Upper lobe of left lung (tissue), 4 donors: ENCODE measurements around the gene TMEM269.

Experiments
- CTCF ChIP-seq, 6 experiments: fragments of 450-650 bp in 4 of 6; fragments of 200-600 bp in 2 of 6; sonication (generic) in 2 of 6; IDR thresholded peaks; one replicate each; pipeline ENCODE4 v1.5.1; 2016 to 2019; ENCODE audit warnings: antibody characterized with exemption in 6 of 6
- EP300 ChIP-seq, 4 donors: sonication (generic); formaldehyde crosslinking; IDR thresholded peaks; one replicate each; pipeline ENCODE4 v1.5.1; 2017; ENCODE audit warnings: antibody characterized with exemption in 4 of 4, control low read depth in 2 of 4
- POLR2A ChIP-seq, 4 donors: fragments of 450-650 bp; IDR thresholded peaks; one replicate each; pipeline ENCODE4 v1.5.1; 2016 to 2017; ENCODE audit warnings: antibody characterized with exemption in 4 of 4, mild to moderate bottlenecking in 2 of 4
- POLR2AphosphoS5 ChIP-seq, 2 donors: sonication (generic); formaldehyde crosslinking; IDR thresholded peaks; one replicate each; pipeline ENCODE4 v1.5.1; 2017; ENCODE audit warnings: antibody characterized with exemption in 2 of 2

GRCh38 chr1:42759114-42759513 lies 25.7 kb upstream of the TMEM269 start:
- TF ChIP-seq CTCF (IDR thresholded peaks at IDR 0.05) (no peak), POLR2A (IDR thresholded peaks at IDR 0.05) (no peak), EP300 (IDR thresholded peaks at IDR 0.05) (no peak), POLR2AphosphoS5 (IDR thresholded peaks at IDR 0.05) (no peak)
